Lung (tissue), 12 donors: Measurements from ENCODE around the gene MAST3. TPM values are rescaled to one million over a fixed set of nuclear protein-coding genes. Genes with fewer than 3 reads are reported as not detected.

Source experiments
- ATAC-seq: fragments of 200-7000 bp; cut with Tn5 transposase; one replicate; pipeline ENCODE4 v1.9.1; 2020; ENCODE audit warnings: moderate number of reproducible peaks; ENCODE audit not compliant: insufficient read depth, low FRiP score
- DNase-seq, 3 donors: peaks; one replicate each; pipeline ENCODE4 v3.0.0-alpha.2; 2013 to 2017
- H3K27ac ChIP-seq, 2 donors: one replicate each; pipeline ENCODE4 v1.5.1; 2013; ENCODE audit warnings: mild to moderate bottlenecking in 2 of 2, moderate library complexity in 2 of 2, control low read depth in 1 of 2, inconsistent platforms in 1 of 2, low read depth in 1 of 2, low read length in 1 of 2
- H3K27me3 ChIP-seq, 3 donors: one replicate each; pipeline ENCODE4 v1.5.1; 2013; ENCODE audit warnings: low read length in 2 of 3; ENCODE audit not compliant: control insufficient read depth in 3 of 3, insufficient read depth in 3 of 3
- H3K36me3 ChIP-seq, 4 donors: one replicate each; pipeline ENCODE4 v1.5.1; 2013; ENCODE audit warnings: low read length in 4 of 4, mild to moderate bottlenecking in 1 of 4, moderate library complexity in 1 of 4; ENCODE audit not compliant: control insufficient read depth in 4 of 4, insufficient read depth in 4 of 4
- H3K4me1 ChIP-seq, 5 donors: one replicate each; pipeline ENCODE4 v1.5.1; 2013; ENCODE audit warnings: low read length in 5 of 5, mild to moderate bottlenecking in 2 of 5, moderate library complexity in 1 of 5; ENCODE audit not compliant: control insufficient read depth in 5 of 5, insufficient read depth in 5 of 5
- H3K4me3 ChIP-seq: one replicate; pipeline ENCODE4 v1.5.1; 2013; ENCODE audit warnings: mild to moderate bottlenecking, control low read depth, moderate library complexity
- H3K9ac ChIP-seq, 2 donors: one replicate each; pipeline ENCODE4 v1.5.1; 2013; ENCODE audit warnings: low read length in 2 of 2, control low read depth in 1 of 2; ENCODE audit not compliant: insufficient read depth in 1 of 2
- H3K9me3 ChIP-seq, 4 donors: one replicate each; pipeline ENCODE4 v1.5.1; 2013; ENCODE audit warnings: low read length in 3 of 4, mild to moderate bottlenecking in 1 of 4, moderate library complexity in 1 of 4; ENCODE audit not compliant: control insufficient read depth in 4 of 4, insufficient read depth in 3 of 4
- CTCF ChIP-seq: IDR thresholded peaks from 2 replicates; pipeline ENCODE4 v1.5.1; 2012; ENCODE audit warnings: mild to moderate bottlenecking; ENCODE audit errors: control extremely low read depth, extremely low read depth
- WGBS, 2 donors: extraction: QIAGEN DNeasy Blood & Tissue Kit; methylation state at CpG; one replicate each; pipeline ENCODE4 v1.1.7; 2013; 5-methylcytosine and 5-hydroxymethylcytosine counted together
- polyA plus RNA-seq, 2 donors: library from polyadenylated mRNA; stranded (reverse); fragments of 200-250 nt; gene quantifications; one replicate each; pipeline ENCODE4 v1.2.1, GENCODE V29; 2013
- total RNA-seq, 2 donors: library from RNA; depleted of rRNA in 1 of 2; stranded (reverse); fragments of >200 nt in 1 of 2; gene quantifications; one replicate each; pipeline ENCODE4 v1.2.1, GENCODE V29; 2014 to 2021
- donor health status: control.
- donor health status: control.
- donor health status: Bipolar disorder and iron deficiency.
- donor health status: healthy.
- donor health status: DM: yes; HTN: yes; CAD: no.

Gene MAST3
- total and polyA plus RNA-seq, 4 donors = 5.0 to 24.0 (median 9.3) TPM

DNA sequence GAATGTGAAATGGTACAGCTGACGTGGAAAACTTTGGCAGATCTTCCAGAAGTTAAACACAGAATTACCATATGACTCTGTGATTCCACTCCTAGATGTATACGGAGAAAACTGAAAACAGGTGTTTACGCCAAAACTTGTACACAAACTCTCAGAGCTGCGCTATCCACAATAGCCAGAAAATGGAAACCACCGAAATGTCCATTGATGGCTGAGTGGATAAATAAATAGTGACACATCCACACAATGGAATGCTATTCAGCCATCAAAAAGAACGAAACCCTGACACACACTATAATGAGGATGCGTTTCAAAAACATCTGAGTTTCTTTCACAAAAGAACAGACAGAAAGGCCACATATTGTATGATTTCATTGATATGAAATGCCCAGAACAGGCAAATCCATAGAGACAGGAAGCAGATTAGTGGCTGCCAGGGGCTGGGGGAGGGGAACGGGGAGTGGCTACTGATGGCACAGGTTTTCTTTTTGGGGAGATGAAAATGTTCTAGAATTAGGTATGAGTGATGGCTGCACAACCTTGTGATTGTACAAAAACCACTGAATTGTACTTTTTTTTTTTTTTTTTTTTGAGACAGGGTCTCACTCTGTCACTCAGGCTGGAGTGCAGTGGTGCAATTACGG lies 43.9 kb upstream of the MAST3 start:
- DNase-seq (no peak), ATAC-seq (no peak)
- peaks cover 0 to 21% (median 10%) of the 10 kb centered on the region in 3 donors for H3K27me3 ChIP-seq
- no peaks in the 10 kb centered on the region for H3K36me3 ChIP-seq
- H3K4me1 ChIP-seq = peaks cover 0 to 7% (median 3%) of the 10 kb centered on the region in 5 donors
- no peak for TF ChIP-seq CTCF
- H3K9me3 ChIP-seq = no peaks in the 10 kb centered on the region
- no peak overlapping the region for H3K9ac ChIP-seq
- H3K4me3 ChIP-seq = no peak overlapping the region
- WGBS, 2 donors = 64 to 70% methylated on average over 9 of the region's 9 CpGs
- H3K27ac ChIP-seq = no peak overlapping the region

DNA sequence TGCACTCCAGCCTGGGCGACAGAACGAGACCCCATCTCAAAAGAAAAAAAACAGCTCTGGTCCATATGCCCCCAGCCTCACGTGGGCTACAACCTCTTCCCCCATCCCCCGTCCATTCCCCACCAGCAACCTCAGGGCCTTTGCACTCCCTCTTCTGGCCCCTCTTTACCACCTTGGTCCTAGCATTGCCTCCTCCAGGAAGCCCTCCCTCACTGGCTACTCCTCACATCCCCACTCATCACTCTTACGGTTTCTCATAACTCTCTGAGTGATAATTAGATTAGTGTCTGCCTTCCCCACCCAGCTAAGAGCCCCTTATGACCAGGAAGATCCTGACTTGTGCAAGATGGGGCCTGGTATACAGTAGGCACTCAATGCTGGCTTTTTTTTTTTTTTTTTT lies 41.6 kb upstream of the MAST3 start:
- no peak for TF ChIP-seq CTCF
- Histone ChIP-seq H3K4me3 (no peak overlapping the region), H3K9me3 (no peaks in the 10 kb centered on the region), H3K4me1 (peaks cover 0 to 7% (median 3%) of the 10 kb centered on the region in 5 donors), H3K9ac (no peak overlapping the region), H3K36me3 (no peaks in the 10 kb centered on the region), H3K27me3 (peaks cover 0 to 11% (median 2%) of the 10 kb centered on the region in 3 donors), H3K27ac (no peak overlapping the region)
- DNase-seq (no peak), ATAC-seq (no peak)
- 86 to 93% methylated on average over 4 to 5 of the region's 5 CpGs for WGBS, 2 donors

GRCh38 chr19:18057557-18057956 lies 40.0 kb upstream of the MAST3 start:
- no peak overlapping the region for H3K9ac ChIP-seq
- DNase-seq (peak in 2 of 3 donors; percentile 18 to 49), ATAC-seq (no peak)
- no peak overlapping the region for H3K4me3 ChIP-seq
- H3K27me3 ChIP-seq = peaks cover 0 to 4% (median 0%) of the 10 kb centered on the region in 3 donors
- peak overlapping the region; percentile 32 to 79 for H3K27ac ChIP-seq
- WGBS, 2 donors = 57 to 59% methylated on average over 6 of the region's 6 CpGs
- no peaks in the 10 kb centered on the region for H3K9me3 ChIP-seq
- H3K4me1 ChIP-seq = peaks cover 0 to 5% (median 0%) of the 10 kb centered on the region in 5 donors
- no peaks in the 10 kb centered on the region for H3K36me3 ChIP-seq
- no peak for TF ChIP-seq CTCF
